A673 (cell line): Measurements from ENCODE around the gene CDH4.

Experiments used
- CTCF ChIP-seq: fragments of 300-800, 200-600 bp; sonication (generic); conservative IDR thresholded peaks from 2 replicates; pipeline ENCODE4 v1.5.1; 2017; ENCODE audit warnings: low read depth, mild to moderate bottlenecking, antibody characterized with exemption, low read length, moderate library complexity, mixed read lengths
- EZH2 ChIP-seq: fragments of 200-600 bp; sonication (generic); IDR thresholded peaks from 2 replicates; pipeline ENCODE4 v1.6.1; 2017; ENCODE audit warnings: borderline replicate concordance, low read depth, mild to moderate bottlenecking, mixed read lengths, antibody characterized with exemption, low read length; ENCODE audit not compliant: poor library complexity, severe bottlenecking

- TF ChIP-seq CTCF (no peak), EZH2 (no peak)
These were observed 263.9 kb downstream of the CDH4 start for GRCh38 chr20:61515922-61516321.
